Measurements from ENCODE around the gene UGT1A6.
"Not testable (repeated sequence)": the region's sequence is repeated elsewhere in the genome, so short reads cannot be mapped to it uniquely, and the experiment has no call there.

UGT1A6 gene

GRCh38 chr2:233692648-233693047, at the start of gene UGT1A6:
Gene UGT1A6 (plus strand): TSS chr2:233692890. CDS start chr2:233693005, 115 bp downstream.
- H3K27me3 ChIP-seq (ENCODE audit: control insufficient read depth, insufficient read depth, low read length): no peaks in the 10 kb centered on the region
- no peaks in the 10 kb centered on the region for H3K9me3 ChIP-seq (ENCODE audit: control insufficient read depth, low read length)
- H3K4me1 ChIP-seq: no peaks in the 10 kb centered on the region
- no peak within 1 kb of the TSS for H3K4me3 ChIP-seq (ENCODE audit: low read depth, low read length)
- H2AFZ ChIP-seq: no peak within 1 kb of the TSS
- no peak within 1 kb of the TSS for H3K27ac ChIP-seq
- no peak within 1 kb of the TSS for H3K4me2 ChIP-seq (ENCODE audit: low read length)
- H3K36me3 ChIP-seq (ENCODE audit: control insufficient read depth, insufficient read depth, low read length): no peaks in the 10 kb centered on the region
- no peaks in the 10 kb centered on the region for H3K79me2 ChIP-seq
- no peak for TF ChIP-seq CTCF (IDR thresholded peaks at IDR 0.05)
- no peak within 1 kb of the TSS for H3K9ac ChIP-seq

GRCh38 chr2:233643128-233643527, 49.6 kb upstream of the UGT1A6 start:
- no peaks in the 10 kb centered on the region for H3K36me3 ChIP-seq (ENCODE audit: control insufficient read depth, insufficient read depth, low read length)
- H3K79me2 ChIP-seq: no peaks in the 10 kb centered on the region
- H3K27me3 ChIP-seq (ENCODE audit: control insufficient read depth, insufficient read depth, low read length): no peaks in the 10 kb centered on the region
- H2AFZ ChIP-seq: no peak overlapping the region
- H3K4me3 ChIP-seq (ENCODE audit: low read depth, low read length): no peak overlapping the region
- H3K9me3 ChIP-seq (ENCODE audit: control insufficient read depth, low read length): no peaks in the 10 kb centered on the region
- H3K4me1 ChIP-seq: no peaks in the 10 kb centered on the region
- H3K9ac ChIP-seq: no peak overlapping the region
- no peak for TF ChIP-seq CTCF (IDR thresholded peaks at IDR 0.05)
- no peak overlapping the region for H3K27ac ChIP-seq
- H3K4me2 ChIP-seq (ENCODE audit: low read length): no peak overlapping the region

- H3K4me3 ChIP-seq (ENCODE audit: low read depth, low read length); H3K36me3 ChIP-seq (ENCODE audit: control insufficient read depth, insufficient read depth, low read length); H3K9ac ChIP-seq; H2AFZ ChIP-seq; H3K4me1 ChIP-seq; H3K4me2 ChIP-seq (ENCODE audit: low read length); H3K79me2 ChIP-seq; H3K27me3 ChIP-seq (ENCODE audit: control insufficient read depth, insufficient read depth, low read length); H3K9me3 ChIP-seq (ENCODE audit: control insufficient read depth, low read length); H3K27ac ChIP-seq: not testable (repeated sequence)
Observed at GRCh38 chr2:233646033-233646432, 46.7 kb upstream of the UGT1A6 start.

GRCh38 chr2:233650981-233651380, 41.7 kb upstream of the UGT1A6 start:
- H3K4me2 ChIP-seq (ENCODE audit: low read length): no peak overlapping the region
- H3K36me3 ChIP-seq (ENCODE audit: control insufficient read depth, insufficient read depth, low read length): no peaks in the 10 kb centered on the region
- H3K9me3 ChIP-seq (ENCODE audit: control insufficient read depth, low read length): no peaks in the 10 kb centered on the region
- H3K9ac ChIP-seq: no peak overlapping the region
- no peaks in the 10 kb centered on the region for H3K79me2 ChIP-seq
- no peaks in the 10 kb centered on the region for H3K4me1 ChIP-seq
- H3K27ac ChIP-seq: no peak overlapping the region
- H2AFZ ChIP-seq: no peak overlapping the region
- no peak overlapping the region for H3K4me3 ChIP-seq (ENCODE audit: low read depth, low read length)
- TF ChIP-seq CTCF (IDR thresholded peaks at IDR 0.05): no peak
- H3K27me3 ChIP-seq (ENCODE audit: control insufficient read depth, insufficient read depth, low read length): no peaks in the 10 kb centered on the region

- Histone ChIP-seq H2AFZ (no peak overlapping the region), H3K4me3 (ENCODE audit: low read depth, low read length) (no peak overlapping the region), H3K9ac (no peak overlapping the region), H3K27ac (no peak overlapping the region), H3K36me3 (ENCODE audit: control insufficient read depth, insufficient read depth, low read length) (no peaks in the 10 kb centered on the region), H3K79me2 (no peaks in the 10 kb centered on the region), H3K9me3 (ENCODE audit: control insufficient read depth, low read length) (no peaks in the 10 kb centered on the region), H3K4me2 (ENCODE audit: low read length) (no peak overlapping the region), H3K4me1 (no peaks in the 10 kb centered on the region), H3K27me3 (ENCODE audit: control insufficient read depth, insufficient read depth, low read length) (no peaks in the 10 kb centered on the region)
- no peak for TF ChIP-seq CTCF (IDR thresholded peaks at IDR 0.05)
Observed at GRCh38 chr2:233651430-233651829, 41.3 kb upstream of the UGT1A6 start.
